ENCODE data around the gene C12orf50.
"Not testable (repeated sequence)": the region's sequence is repeated elsewhere in the genome, so short reads cannot be mapped to it uniquely, and the experiment has no call there.

DNA sequence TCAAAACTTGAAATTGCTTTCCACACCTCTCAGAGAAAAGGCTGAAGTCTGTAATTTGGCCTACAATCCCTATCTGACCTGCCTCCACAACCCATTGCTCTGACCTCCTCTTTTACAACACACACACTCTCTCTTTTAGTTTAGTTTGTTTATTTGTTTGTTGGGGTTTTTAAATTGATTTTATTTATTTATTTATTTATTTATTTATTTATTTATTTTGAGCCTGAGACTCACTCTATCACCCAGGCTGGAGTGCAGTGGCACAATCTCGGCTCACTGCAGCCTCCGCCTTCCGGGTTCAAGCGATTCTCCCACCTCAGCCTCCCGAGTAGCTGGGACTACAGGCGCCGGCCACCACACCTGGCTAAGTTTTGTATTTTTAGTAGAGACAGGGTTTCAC lies 75.2 kb downstream of the C12orf50 start:
- TF ChIP-seq, protein P1, sequence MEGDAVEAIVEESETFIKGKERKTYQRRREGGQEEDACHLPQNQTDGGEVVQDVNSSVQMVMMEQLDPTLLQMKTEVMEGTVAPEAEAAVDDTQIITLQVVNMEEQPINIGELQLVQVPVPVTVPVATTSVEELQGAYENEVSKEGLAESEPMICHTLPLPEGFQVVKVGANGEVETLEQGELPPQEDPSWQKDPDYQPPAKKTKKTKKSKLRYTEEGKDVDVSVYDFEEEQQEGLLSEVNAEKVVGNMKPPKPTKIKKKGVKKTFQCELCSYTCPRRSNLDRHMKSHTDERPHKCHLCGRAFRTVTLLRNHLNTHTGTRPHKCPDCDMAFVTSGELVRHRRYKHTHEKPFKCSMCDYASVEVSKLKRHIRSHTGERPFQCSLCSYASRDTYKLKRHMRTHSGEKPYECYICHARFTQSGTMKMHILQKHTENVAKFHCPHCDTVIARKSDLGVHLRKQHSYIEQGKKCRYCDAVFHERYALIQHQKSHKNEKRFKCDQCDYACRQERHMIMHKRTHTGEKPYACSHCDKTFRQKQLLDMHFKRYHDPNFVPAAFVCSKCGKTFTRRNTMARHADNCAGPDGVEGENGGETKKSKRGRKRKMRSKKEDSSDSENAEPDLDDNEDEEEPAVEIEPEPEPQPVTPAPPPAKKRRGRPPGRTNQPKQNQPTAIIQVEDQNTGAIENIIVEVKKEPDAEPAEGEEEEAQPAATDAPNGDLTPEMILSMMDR (IDR thresholded peaks at IDR 0.05): not testable (repeated sequence)
- TF ChIP-seq POLR2A (IDR thresholded peaks at IDR 0.05): not testable (repeated sequence)
